ENCODE measurements around the gene SLAMF7. TPM values are rescaled to one million over a fixed set of nuclear protein-coding genes. Genes with fewer than 3 reads are reported as not detected.

SLAMF7 gene
- total and polyA plus RNA-seq, 11 donors: 0.21 to 28.0 (median 0.34) TPM; not detected in 4

DNA sequence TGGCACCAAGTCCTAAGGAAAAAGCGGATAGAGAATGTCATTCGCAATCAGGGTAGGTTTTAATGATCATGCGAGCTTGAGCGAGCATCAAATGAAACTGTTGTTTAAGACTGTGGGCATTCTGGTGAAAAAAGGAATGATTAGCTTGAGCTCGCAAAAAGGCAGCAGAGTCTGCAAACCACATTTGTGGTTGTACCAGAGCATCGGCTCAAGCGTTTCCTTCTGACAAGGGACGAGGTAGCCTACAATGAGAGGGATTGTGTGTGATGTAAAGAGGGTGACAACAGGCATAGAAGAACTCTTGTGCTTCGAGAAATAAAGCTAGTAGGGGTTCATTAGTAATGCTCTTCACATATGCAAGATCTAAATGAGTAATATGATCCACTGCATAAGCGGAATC lies 16.3 kb upstream of the SLAMF7 start:
- TF ChIP-seq POLR2A (IDR thresholded peaks at IDR 0.05): no peak
- TF ChIP-seq, protein P1, sequence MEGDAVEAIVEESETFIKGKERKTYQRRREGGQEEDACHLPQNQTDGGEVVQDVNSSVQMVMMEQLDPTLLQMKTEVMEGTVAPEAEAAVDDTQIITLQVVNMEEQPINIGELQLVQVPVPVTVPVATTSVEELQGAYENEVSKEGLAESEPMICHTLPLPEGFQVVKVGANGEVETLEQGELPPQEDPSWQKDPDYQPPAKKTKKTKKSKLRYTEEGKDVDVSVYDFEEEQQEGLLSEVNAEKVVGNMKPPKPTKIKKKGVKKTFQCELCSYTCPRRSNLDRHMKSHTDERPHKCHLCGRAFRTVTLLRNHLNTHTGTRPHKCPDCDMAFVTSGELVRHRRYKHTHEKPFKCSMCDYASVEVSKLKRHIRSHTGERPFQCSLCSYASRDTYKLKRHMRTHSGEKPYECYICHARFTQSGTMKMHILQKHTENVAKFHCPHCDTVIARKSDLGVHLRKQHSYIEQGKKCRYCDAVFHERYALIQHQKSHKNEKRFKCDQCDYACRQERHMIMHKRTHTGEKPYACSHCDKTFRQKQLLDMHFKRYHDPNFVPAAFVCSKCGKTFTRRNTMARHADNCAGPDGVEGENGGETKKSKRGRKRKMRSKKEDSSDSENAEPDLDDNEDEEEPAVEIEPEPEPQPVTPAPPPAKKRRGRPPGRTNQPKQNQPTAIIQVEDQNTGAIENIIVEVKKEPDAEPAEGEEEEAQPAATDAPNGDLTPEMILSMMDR (IDR thresholded peaks at IDR 0.05): no peak
- H3K27ac ChIP-seq: no peak overlapping the region
- peaks cover 0 to 62% (median 0%) of the 10 kb centered on the region in 12 donors for H3K4me1 ChIP-seq
- ATAC-seq (no peak), DNase-seq (no peak)
- H3K9me3 ChIP-seq: no peaks in the 10 kb centered on the region
- 85 to 88% (median 87%) methylated on average over 10 of the region's 10 CpGs for WGBS, 4 donors
- H3K36me3 ChIP-seq: no peaks in the 10 kb centered on the region
- intact Hi-C loops (cut with DNase I): loop anchor here in 4 of 10 donors (10.0 kb wide), 3 partner anchors 112 to 372 kb away; partner anchors contain the start of genes ITLN2 (in 3 of the 4) and KLHDC9 (in 1 of the 4)
- no peaks in the 10 kb centered on the region for H3K27me3 ChIP-seq
- H3K4me3 ChIP-seq: no peak overlapping the region

DNA sequence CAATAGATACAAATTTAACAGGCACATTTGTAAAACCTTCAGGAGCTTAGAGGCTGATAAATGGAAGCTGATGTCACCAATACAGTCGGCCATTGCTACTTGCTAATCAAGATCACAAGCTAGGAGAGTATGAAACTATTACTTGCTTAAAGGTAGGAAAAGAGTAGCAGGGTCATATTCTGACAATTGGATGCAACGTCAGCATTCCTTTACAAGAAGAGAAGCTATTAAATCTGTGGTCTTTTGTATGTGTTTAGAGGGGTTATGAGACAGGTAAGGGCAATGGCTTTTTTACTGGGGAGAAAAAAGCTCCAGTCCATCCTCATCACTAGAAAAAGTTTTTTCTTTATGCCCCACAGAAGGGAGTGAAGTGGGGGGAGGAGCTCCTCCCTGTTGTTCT lies 15.7 kb upstream of the SLAMF7 start:
- intact Hi-C loops (cut with DNase I): loop anchor here in 4 of 10 donors (10.0 kb wide), 3 partner anchors 111 to 371 kb away; partner anchors contain the start of genes ITLN2 (in 3 of the 4) and KLHDC9 (in 1 of the 4)
- 69 to 79% (median 76%) methylated on average over 2 of the region's 2 CpGs for WGBS, 4 donors

DNA sequence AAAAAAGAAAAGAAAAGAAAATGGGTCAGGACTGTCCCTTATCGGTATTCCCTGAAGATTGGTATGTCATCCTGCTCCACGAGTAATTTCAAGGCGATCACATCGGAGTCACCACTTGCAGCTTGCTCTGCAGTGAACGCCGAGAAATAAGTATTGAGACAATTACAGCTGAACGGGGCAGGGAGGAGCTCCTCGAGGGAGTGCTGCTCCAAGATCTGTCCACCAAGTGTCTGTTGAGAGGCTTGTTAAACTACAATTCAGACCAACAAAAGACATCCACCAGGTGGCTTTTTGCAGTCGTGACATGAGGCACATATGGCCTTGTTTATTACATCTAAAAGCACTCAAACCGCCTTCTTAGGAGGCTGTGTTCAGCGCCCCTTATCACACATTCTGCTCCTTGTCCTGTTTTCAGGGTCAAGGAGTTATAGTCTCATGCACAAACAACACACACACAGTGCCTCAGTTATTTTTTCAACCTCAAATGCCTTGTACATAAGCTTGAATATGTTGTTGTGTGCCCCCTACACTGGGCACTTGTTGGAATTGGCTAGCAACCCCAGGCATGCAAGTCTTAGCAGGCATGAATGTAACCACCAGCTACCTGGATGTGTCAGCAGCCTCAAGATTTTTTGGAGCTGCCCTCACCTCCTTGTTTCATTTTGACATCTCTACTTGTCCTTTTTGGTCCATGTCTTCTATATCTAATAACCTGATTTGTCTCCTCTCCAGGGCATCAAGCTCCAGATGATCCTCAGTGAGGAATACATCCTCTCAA lies 14.4 kb upstream of the SLAMF7 start:
- 61 to 71% (median 68%) methylated on average over 11 of the region's 11 CpGs for WGBS, 4 donors
- no peak for DNase-seq

More for the DNA sequence above, 15.7 kb upstream of the SLAMF7 start:
- Histone ChIP-seq H3K36me3 (no peaks in the 10 kb centered on the region), H3K27me3 (no peaks in the 10 kb centered on the region), H3K27ac (no peak overlapping the region), H3K9me3 (no peaks in the 10 kb centered on the region), H3K4me3 (no peak overlapping the region), H3K4me1 (peaks cover 0 to 58% (median 0%) of the 10 kb centered on the region in 12 donors)
- ATAC-seq: no peak
- no peak for DNase-seq
- TF ChIP-seq, protein P1 (IDR thresholded peaks at IDR 0.05): no peak
- no peak for TF ChIP-seq POLR2A (IDR thresholded peaks at IDR 0.05)

More for the DNA sequence above, 14.4 kb upstream of the SLAMF7 start:
- no peak for TF ChIP-seq POLR2A (IDR thresholded peaks at IDR 0.05)
- TF ChIP-seq, protein P1 (IDR thresholded peaks at IDR 0.05): no peak
- Histone ChIP-seq H3K36me3 (no peaks in the 10 kb centered on the region), H3K4me1 (peaks cover 0 to 45% (median 0%) of the 10 kb centered on the region in 12 donors), H3K9me3 (no peaks in the 10 kb centered on the region), H3K27me3 (peaks cover 0 to 3% (median 0%) of the 10 kb centered on the region in 9 donors), H3K4me3 (no peak overlapping the region), H3K27ac (no peak overlapping the region)
- intact Hi-C loops (cut with DNase I): loop anchor here in 7 of 10 donors (5.0 to 10.0 kb wide), 6 partner anchors 108 to 370 kb away; partner anchors contain the start of genes ITLN2 (in 5 of the 7) and KLHDC9 (in 1 of the 7)
- no peak for ATAC-seq

Measured in heart left ventricle (tissue), 16 donors.